H9 (cell line): ENCODE results near the gene CCNJL. TPM values are rescaled to one million over a fixed set of nuclear protein-coding genes. Genes with fewer than 3 reads are reported as not detected.

Source experiments
- DNase-seq: peaks from one replicate; pipeline ENCODE4 v3.0.0-alpha.2; 2017
- H2AFZ ChIP-seq: one replicate; pipeline ENCODE4 v1.6.1; 2013; ENCODE audit warnings: mild to moderate bottlenecking, low read length, control low read depth, moderate library complexity
- H2AK5ac ChIP-seq: 2 replicates; pipeline ENCODE4 v1.6.1; 2013; ENCODE audit warnings: low read length, control low read depth, mixed read lengths; ENCODE audit not compliant: insufficient read length
- H2BK120ac ChIP-seq: one replicate; pipeline ENCODE4 v1.6.1; 2013; ENCODE audit warnings: low read depth, mild to moderate bottlenecking, low read length, control low read depth, inconsistent platforms; ENCODE audit not compliant: poor library complexity, severe bottlenecking
- H2BK12ac ChIP-seq: 2 replicates; pipeline ENCODE4 v1.6.1; 2013; ENCODE audit warnings: low read length, control low read depth, mixed read lengths, low read depth; ENCODE audit not compliant: insufficient read length
- H2BK15ac ChIP-seq: 2 replicates; pipeline ENCODE4 v1.6.1; 2013; ENCODE audit warnings: low read depth, low read length, control low read depth
- H2BK20ac ChIP-seq: one replicate; pipeline ENCODE4 v1.6.1; 2013; ENCODE audit warnings: low read depth, mild to moderate bottlenecking, low read length, control low read depth, inconsistent platforms; ENCODE audit not compliant: poor library complexity, severe bottlenecking
- H2BK5ac ChIP-seq: 2 replicates; pipeline ENCODE4 v1.6.1; 2013; ENCODE audit warnings: low read length, control low read depth, mixed read lengths; ENCODE audit not compliant: insufficient read length
- H3K14ac ChIP-seq: 2 replicates; pipeline ENCODE4 v1.6.1; 2013; ENCODE audit warnings: low read length, control low read depth; ENCODE audit not compliant: insufficient read depth
- H3K18ac ChIP-seq: 2 replicates; pipeline ENCODE4 v1.6.1; 2013; ENCODE audit warnings: low read depth, mild to moderate bottlenecking, mixed read lengths, low read length, control low read depth; ENCODE audit not compliant: insufficient read length
- H3K23ac ChIP-seq: 2 replicates; pipeline ENCODE4 v1.6.1; 2013; ENCODE audit warnings: low read length, control low read depth, mixed read lengths, low read depth; ENCODE audit not compliant: insufficient read length
- H3K23me2 ChIP-seq: 2 replicates; pipeline ENCODE4 v1.6.1; 2013; ENCODE audit warnings: low read depth, mild to moderate bottlenecking, mixed read lengths, low read length, control low read depth; ENCODE audit not compliant: insufficient read length, poor library complexity, severe bottlenecking
- H3K27ac ChIP-seq: 2 replicates; pipeline ENCODE4 v1.5.1; 2013; ENCODE audit warnings: low read length, control low read depth, mixed read lengths, low read depth; ENCODE audit not compliant: insufficient read length
- H3K27me3 ChIP-seq: 2 replicates; pipeline ENCODE4 v1.6.1; 2013; ENCODE audit warnings: low read length, control low read depth, inconsistent platforms; ENCODE audit not compliant: insufficient read depth
- H3K4ac ChIP-seq: 2 replicates; pipeline ENCODE4 v1.6.1; 2013; ENCODE audit warnings: low read depth, mild to moderate bottlenecking, control low read depth, inconsistent platforms, low read length, moderate library complexity
- H3K4me1 ChIP-seq: 2 replicates; pipeline ENCODE4 v1.6.1; 2013; ENCODE audit warnings: low read length, control low read depth, inconsistent platforms; ENCODE audit not compliant: insufficient read depth
- H3K4me2 ChIP-seq: 2 replicates; pipeline ENCODE4 v1.6.1; 2013; ENCODE audit warnings: low read length, control low read depth, mixed read lengths; ENCODE audit not compliant: insufficient read length, insufficient read depth
- H3K56ac ChIP-seq: 2 replicates; pipeline ENCODE4 v1.6.1; 2013; ENCODE audit warnings: low read depth, mild to moderate bottlenecking, mixed read lengths, low read length, control low read depth; ENCODE audit not compliant: insufficient read length
- H3K79me1 ChIP-seq: 2 replicates; pipeline ENCODE4 v1.6.1; 2013; ENCODE audit warnings: low read depth, mild to moderate bottlenecking, moderate library complexity, low read length, control low read depth, inconsistent platforms; ENCODE audit not compliant: insufficient read depth, poor library complexity, severe bottlenecking
- H3K79me2 ChIP-seq: 2 replicates; pipeline ENCODE4 v1.6.1; 2013; ENCODE audit warnings: low read length, control low read depth, inconsistent platforms; ENCODE audit not compliant: insufficient read depth
- H3K9ac ChIP-seq: 2 replicates; pipeline ENCODE4 v1.6.1; 2013; ENCODE audit warnings: low read length, control low read depth, mixed read lengths; ENCODE audit not compliant: insufficient read length; ENCODE audit errors: extremely low read depth
- H3K9me3 ChIP-seq: one replicate; pipeline ENCODE4 v1.6.1; 2013; ENCODE audit warnings: low read depth, low read length, inconsistent platforms; ENCODE audit not compliant: control insufficient read depth
- H3T11ph ChIP-seq: one replicate; pipeline ENCODE4 v1.6.1; 2013; ENCODE audit warnings: mild to moderate bottlenecking, low read length, control low read depth, inconsistent platforms
- H4K20me1 ChIP-seq: one replicate; pipeline ENCODE4 v1.6.1; 2013; ENCODE audit not compliant: control insufficient read depth, insufficient read length, insufficient read depth
- H4K5ac ChIP-seq: 2 replicates; pipeline ENCODE4 v1.6.1; 2013; ENCODE audit warnings: low read depth, mild to moderate bottlenecking, mixed read lengths, low read length, control low read depth; ENCODE audit not compliant: insufficient read length
- H4K8ac ChIP-seq: replicated peaks from 2 replicates; pipeline ENCODE4 v1.6.1; 2013; ENCODE audit warnings: low read length, control low read depth, mixed read lengths, low read depth; ENCODE audit not compliant: insufficient read length
- H4K91ac ChIP-seq: 2 replicates; pipeline ENCODE4 v1.6.1; 2013; ENCODE audit warnings: low read depth, mild to moderate bottlenecking, moderate library complexity, mixed read lengths, low read length, control low read depth; ENCODE audit not compliant: insufficient read length
- H3K27ac Mint-ChIP-seq, 3 experiments: 2 replicates in 2 of 3; 3 replicates in 1 of 3; pipeline ENCODE4 v1.8.0; 2020 to 2021; ENCODE audit warnings: mixed read lengths in 3 of 3, mild to moderate bottlenecking in 1 of 3, moderate library complexity in 1 of 3
- H3K27me3 Mint-ChIP-seq: 2 replicates; pipeline ENCODE4 v1.8.0; 2021; ENCODE audit warnings: low read depth, mild to moderate bottlenecking, moderate library complexity, mixed read lengths
- H3K36me3 Mint-ChIP-seq, 3 experiments: 2 replicates in 2 of 3; 3 replicates in 1 of 3; pipeline ENCODE4 v1.8.0; 2020 to 2021; ENCODE audit warnings: low read depth in 3 of 3, mixed read lengths in 3 of 3; ENCODE audit not compliant: insufficient read depth in 1 of 3
- H3K4me1 Mint-ChIP-seq, 2 experiments: 2 replicates each; pipeline ENCODE4 v1.8.0; 2020; ENCODE audit warnings: mixed read lengths in 2 of 2
- H3K4me3 Mint-ChIP-seq, 2 experiments: 2 replicates in 1 of 2; 3 replicates in 1 of 2; pipeline ENCODE4 v1.8.0; 2020 to 2021; ENCODE audit warnings: mild to moderate bottlenecking in 2 of 2, mixed read lengths in 2 of 2, moderate library complexity in 1 of 2
- H3K9me3 Mint-ChIP-seq, 2 experiments: 2 replicates in 1 of 2; 3 replicates in 1 of 2; pipeline ENCODE4 v1.8.0; 2020; ENCODE audit warnings: mild to moderate bottlenecking in 2 of 2, mixed read lengths in 2 of 2, moderate library complexity in 1 of 2
- WGBS: extraction: QIAGEN DNeasy Blood & Tissue Kit; methylation state at CpG from one replicate; pipeline ENCODE4 v1.1.7; 2013; ENCODE audit warnings: missing lambda C conversion rate, low lambda C conversion rate, mixed read lengths; ENCODE audit not compliant: insufficient read length; ENCODE audit errors: extremely low coverage; 5-methylcytosine and 5-hydroxymethylcytosine counted together
- total RNA-seq: library from RNA; stranded (reverse); gene quantifications from 2 replicates; pipeline ENCODE4 v1.2.1, GENCODE V29; 2021
- TF ChIP-seq, protein P1 (sequence below): fragments of 200-600 bp; sonication (generic); conservative IDR thresholded peaks from 3 replicates; pipeline ENCODE4 v1.8.0; 2021; ENCODE audit warnings: antibody characterized with exemption, mild to moderate bottlenecking

The CCNJL gene
- total RNA-seq, 1 experiment from 2014 or later = 26.9 TPM

DNA sequence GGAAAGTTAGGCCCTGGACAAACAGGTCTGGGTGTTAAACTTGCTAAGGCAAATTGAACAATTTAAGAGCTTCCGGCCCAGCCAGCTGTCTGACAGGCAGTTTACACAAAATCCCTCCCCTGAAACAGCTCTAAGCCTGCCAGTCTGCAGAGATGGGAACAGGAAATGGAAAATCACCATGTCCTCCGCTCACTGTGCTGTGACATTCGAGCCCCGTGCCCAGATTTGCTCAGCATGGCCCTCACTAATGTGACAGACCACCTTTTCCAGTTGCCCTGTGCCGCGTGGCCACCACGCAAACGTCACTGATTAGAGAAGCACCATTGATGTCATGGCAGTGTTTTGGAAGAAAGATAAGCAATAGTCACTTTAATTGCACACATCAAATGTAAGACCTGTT, 41.0 kb downstream of the CCNJL start:
- no CpG with 5 or more reads among the region's 8 CpGs for WGBS
- H4K8ac ChIP-seq = no peak overlapping the region
- H2BK15ac ChIP-seq = no peak overlapping the region
- no peak overlapping the region for H3K18ac ChIP-seq
- no peak overlapping the region for H3K56ac ChIP-seq
- H4K5ac ChIP-seq = no peak overlapping the region
- peak overlapping the region; percentile 50; the same call in 1 of the 2 replicates for H3K14ac ChIP-seq
- no peaks in the 10 kb centered on the region; the same call in 1 of the 2 replicates for H3K79me2 ChIP-seq
- H2BK5ac ChIP-seq = no peak overlapping the region
- Mint-ChIP-seq H3K4me1 (peaks cover 45 to 47% of the 10 kb centered on the region in 2 experiments), H3K36me3 (peaks cover 6 to 53% (median 17%) of the 10 kb centered on the region in 3 experiments; a peak in 6 of 7 replicates), H3K27ac (peak overlapping the region; percentile 36 to 92 (median 78)), H3K27me3 (no peaks in the 10 kb centered on the region; the same call in 1 of the 2 replicates), H3K4me3 (peak overlapping the region in 1 of 2 experiments; percentile 56; a peak in 2 of 5 replicates), H3K9me3 (no peaks in the 10 kb centered on the region)
- no peaks in the 10 kb centered on the region for H3K27me3 ChIP-seq
- no peaks in the 10 kb centered on the region for H4K20me1 ChIP-seq
- no peak overlapping the region for H2AK5ac ChIP-seq
- H3K23me2 ChIP-seq = no peaks in the 10 kb centered on the region
- no peak overlapping the region for H2AFZ ChIP-seq
- no peak overlapping the region for H2BK20ac ChIP-seq
- H3K4ac ChIP-seq = no peak overlapping the region
- no peak overlapping the region for H2BK12ac ChIP-seq
- H3K9ac ChIP-seq = no peak overlapping the region
- H3K27ac ChIP-seq = peak overlapping the region; percentile 12
- H3K79me1 ChIP-seq = no peaks in the 10 kb centered on the region
- DNase-seq = peak; percentile 55
- H3K23ac ChIP-seq = no peak overlapping the region
- H2BK120ac ChIP-seq = no peak overlapping the region
- no peak overlapping the region for H3K4me2 ChIP-seq
- H3T11ph ChIP-seq = no peak overlapping the region
- TF ChIP-seq, protein P1, sequence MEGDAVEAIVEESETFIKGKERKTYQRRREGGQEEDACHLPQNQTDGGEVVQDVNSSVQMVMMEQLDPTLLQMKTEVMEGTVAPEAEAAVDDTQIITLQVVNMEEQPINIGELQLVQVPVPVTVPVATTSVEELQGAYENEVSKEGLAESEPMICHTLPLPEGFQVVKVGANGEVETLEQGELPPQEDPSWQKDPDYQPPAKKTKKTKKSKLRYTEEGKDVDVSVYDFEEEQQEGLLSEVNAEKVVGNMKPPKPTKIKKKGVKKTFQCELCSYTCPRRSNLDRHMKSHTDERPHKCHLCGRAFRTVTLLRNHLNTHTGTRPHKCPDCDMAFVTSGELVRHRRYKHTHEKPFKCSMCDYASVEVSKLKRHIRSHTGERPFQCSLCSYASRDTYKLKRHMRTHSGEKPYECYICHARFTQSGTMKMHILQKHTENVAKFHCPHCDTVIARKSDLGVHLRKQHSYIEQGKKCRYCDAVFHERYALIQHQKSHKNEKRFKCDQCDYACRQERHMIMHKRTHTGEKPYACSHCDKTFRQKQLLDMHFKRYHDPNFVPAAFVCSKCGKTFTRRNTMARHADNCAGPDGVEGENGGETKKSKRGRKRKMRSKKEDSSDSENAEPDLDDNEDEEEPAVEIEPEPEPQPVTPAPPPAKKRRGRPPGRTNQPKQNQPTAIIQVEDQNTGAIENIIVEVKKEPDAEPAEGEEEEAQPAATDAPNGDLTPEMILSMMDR = no peak
- H3K9me3 ChIP-seq = no peaks in the 10 kb centered on the region
- H3K4me1 ChIP-seq = peaks cover 14% of the 10 kb centered on the region; the same call in 1 of the 2 replicates
- H4K91ac ChIP-seq = no peak overlapping the region
